IMR-90 (cell line): ENCODE data around the gene CACNA1F. TPM values are rescaled to one million over a fixed set of nuclear protein-coding genes. Genes with fewer than 3 reads are reported as not detected.
A peak's percentile ranks its signal among the peaks of the same experiment; 100 is the strongest.

ENCODE experiments used
- ATAC-seq: fragments of 200-7000 bp; cut with Tn5 transposase; 2 replicates; pipeline ENCODE4 v1.9.1; 2020; ENCODE audit warnings: low read depth, mild to moderate bottlenecking, moderate library complexity
- BruUV-seq: library from RNA; stranded (reverse); fragments of 400-500 nt; replicated peaks from 2 replicates; lab custom pipeline; 2021; lab: Mats Ljungman, UMichigan
- CTCF ChIA-PET: fragments of 300-600 bp; formaldehyde crosslinking; extraction: SDS; loops from one replicate; lab custom pipeline; 2021; ENCODE audit warnings: antibody characterized with exemption; lab: Yijun Ruan, JAX
- POLR2A ChIA-PET: fragments of 300-600 bp; sonication (Branson Sonifier 250); formaldehyde crosslinking; loops from one replicate; lab custom pipeline; 2022; ENCODE audit warnings: antibody characterized with exemption; ENCODE audit not compliant: unreplicated experiment; lab: Charles Lee
- DNase-seq: peaks from one replicate; pipeline ENCODE4 v3.0.0; 2013
- H2AFZ ChIP-seq: replicated peaks from 2 replicates; pipeline ENCODE3; 2013; ENCODE audit warnings: low read length, mild to moderate bottlenecking; ENCODE audit not compliant: poor library complexity
- H2AK5ac ChIP-seq: 2 replicates; pipeline ENCODE4 v1.6.1; 2013; ENCODE audit warnings: low read depth, low read length, inconsistent platforms
- H2AK9ac ChIP-seq: replicated peaks from 2 replicates; pipeline ENCODE3; 2013; ENCODE audit warnings: mild to moderate bottlenecking, low read depth, low read length, moderate library complexity; ENCODE audit not compliant: poor library complexity
- H2BK120ac ChIP-seq: 2 replicates; pipeline ENCODE4 v1.6.1; 2013; ENCODE audit warnings: low read depth, low read length, inconsistent platforms
- H2BK15ac ChIP-seq: 3 replicates; pipeline ENCODE4 v1.6.1; 2013; ENCODE audit warnings: low read depth, low read length, inconsistent platforms
- H2BK20ac ChIP-seq: 2 replicates; pipeline ENCODE4 v1.6.1; 2013; ENCODE audit warnings: low read depth, mild to moderate bottlenecking, inconsistent platforms, low read length, moderate library complexity
- H2BK5ac ChIP-seq: 2 replicates; pipeline ENCODE4 v1.6.1; 2013; ENCODE audit warnings: mild to moderate bottlenecking, low read depth, low read length, inconsistent platforms; ENCODE audit not compliant: poor library complexity, severe bottlenecking
- H3K14ac ChIP-seq: replicated peaks from 2 replicates; pipeline ENCODE4 v1.6.1; 2013; ENCODE audit warnings: low read depth, low read length, inconsistent platforms
- H3K18ac ChIP-seq: 2 replicates; pipeline ENCODE4 v1.6.1; 2013; ENCODE audit warnings: low read depth, low read length, control low read depth
- H3K23ac ChIP-seq: 2 replicates; pipeline ENCODE4 v1.6.1; 2013; ENCODE audit warnings: low read depth, low read length, inconsistent platforms
- H3K27ac ChIP-seq: 2 replicates; pipeline ENCODE4 v1.5.1; 2013; ENCODE audit warnings: mild to moderate bottlenecking, control low read depth, low read length; ENCODE audit not compliant: insufficient read depth
- H3K27me3 ChIP-seq: 2 replicates; pipeline ENCODE4 v1.6.1; 2013; ENCODE audit warnings: low read length; ENCODE audit not compliant: control insufficient read depth, insufficient read depth
- H3K36me3 ChIP-seq: 2 replicates; pipeline ENCODE4 v1.6.1; 2013; ENCODE audit warnings: low read length, mixed read lengths; ENCODE audit not compliant: control insufficient read depth, insufficient read depth
- H3K4ac ChIP-seq: 2 replicates; pipeline ENCODE4 v1.6.1; 2013; ENCODE audit warnings: low read depth, low read length, inconsistent platforms
- H3K4me1 ChIP-seq: 2 replicates; pipeline ENCODE4 v1.6.1; 2013; ENCODE audit warnings: low read length, mixed read lengths; ENCODE audit not compliant: control insufficient read depth, insufficient read depth
- H3K4me2 ChIP-seq: 2 replicates; pipeline ENCODE4 v1.6.1; 2013; ENCODE audit warnings: low read depth, mild to moderate bottlenecking, control low read depth, low read length, moderate library complexity
- H3K4me3 ChIP-seq: 2 replicates; pipeline ENCODE4 v1.5.1; 2013; ENCODE audit warnings: low read depth, mild to moderate bottlenecking, control low read depth, low read length, moderate library complexity; ENCODE audit not compliant: insufficient read depth
- H3K56ac ChIP-seq: 2 replicates; pipeline ENCODE4 v1.6.1; 2013; ENCODE audit warnings: low read length, inconsistent platforms; ENCODE audit not compliant: insufficient read depth; ENCODE audit errors: extremely low read depth
- H3K79me1 ChIP-seq, 2 experiments: 2 replicates each; pipeline ENCODE4 v1.6.1; 2013; ENCODE audit warnings: low read length in 2 of 2, inconsistent platforms in 1 of 2, low read depth in 1 of 2
- H3K9ac ChIP-seq: 2 replicates; pipeline ENCODE4 v1.6.1; 2013; ENCODE audit warnings: low read depth, low read length, control low read depth
- H3K9me1 ChIP-seq: 2 replicates; pipeline ENCODE4 v1.6.1; 2013; ENCODE audit warnings: low read length, inconsistent platforms; ENCODE audit not compliant: insufficient read depth
- H3K9me3 ChIP-seq: 2 replicates; pipeline ENCODE4 v1.6.1; 2013; ENCODE audit warnings: low read length; ENCODE audit not compliant: control insufficient read depth, insufficient read depth
- H4K20me1 ChIP-seq: 2 replicates; pipeline ENCODE4 v1.6.1; 2013; ENCODE audit warnings: low read length, inconsistent platforms; ENCODE audit not compliant: insufficient read depth
- H4K5ac ChIP-seq: 2 replicates; pipeline ENCODE4 v1.6.1; 2013; ENCODE audit warnings: mild to moderate bottlenecking, low read depth, low read length, control low read depth
- H4K8ac ChIP-seq, 2 experiments: 2 replicates each; pipeline ENCODE4 v1.6.1; 2013; ENCODE audit warnings: low read depth in 2 of 2, low read length in 2 of 2, control low read depth in 1 of 2, inconsistent platforms in 1 of 2
- H4K91ac ChIP-seq: 2 replicates; pipeline ENCODE4 v1.6.1; 2013; ENCODE audit warnings: low read depth, low read length, inconsistent platforms; ENCODE audit not compliant: insufficient read depth
- BHLHE40 ChIP-seq: fragments of 150-350 bp; IDR thresholded peaks from 2 replicates; pipeline ENCODE4 v1.6.1; 2016; ENCODE audit warnings: mild to moderate bottlenecking, low read depth, low read length
- CHD1 ChIP-seq: IDR thresholded peaks from 2 replicates; pipeline ENCODE4 v1.6.1; 2012; ENCODE audit warnings: low read depth, low read length, improper control_type of control experiment
- MXI1 ChIP-seq: IDR thresholded peaks from 2 replicates; pipeline ENCODE4 v1.6.1; 2012; ENCODE audit warnings: low read depth, mild to moderate bottlenecking, low read length, moderate library complexity, borderline replicate concordance
- NFE2L2 ChIP-seq: fragments of 150-350 bp; IDR thresholded peaks from 2 replicates; pipeline ENCODE4 v1.6.1; 2016; ENCODE audit warnings: low read depth, mild to moderate bottlenecking, low read length
- POLR2A ChIP-seq: IDR thresholded peaks from 2 replicates; pipeline ENCODE4 v1.6.1; 2012; ENCODE audit warnings: mild to moderate bottlenecking, low read depth, low read length
- RFX5 ChIP-seq: IDR thresholded peaks from 2 replicates; pipeline ENCODE4 v1.8.0; 2012; ENCODE audit warnings: low read depth, mild to moderate bottlenecking, low read length, moderate library complexity
- WGBS, 2 experiments: methylation state at CpG; one replicate each; pipeline versions ENCODE4 v1.1.5 to v1.1.7; 2013; ENCODE audit warnings: missing lambda C conversion rate in 2 of 2; ENCODE audit not compliant: insufficient read length in 1 of 2; ENCODE audit errors: extremely low coverage in 2 of 2; 5-methylcytosine and 5-hydroxymethylcytosine counted together
- dilution Hi-C: fragments of 300-500 bp; cut with HindIII; formaldehyde crosslinking; loops from one replicate; pipeline ENCODE4 v1.14.3; 2018; ENCODE audit warnings: low sequenced_read_pairs; ENCODE audit not compliant: unreplicated experiment
- in situ Hi-C: fragments of 300-500 bp; cut with MboI; formaldehyde crosslinking; loops from 3 replicates; pipeline ENCODE4 v1.14.3; 2019; ENCODE audit warnings: low sequenced_read_pairs, inconsistent platforms, mixed read lengths
- intact Hi-C: fragments of 100-400 bp; cut with micrococcal nuclease; formaldehyde crosslinking; loops from 2 replicates; pipeline ENCODE4 v1.10.0; 2022
- polyA plus RNA-seq, 3 experiments: library from polyadenylated mRNA; depleted of rRNA; stranded (reverse); fragments of >200 nt; gene quantifications; 2 replicates each; pipeline ENCODE4 v1.2.3, GENCODE V29; 2012; ENCODE audit warnings: low replicate concordance in 1 of 3
- total RNA-seq: library from RNA; depleted of rRNA; stranded (reverse); fragments of >200 nt; gene quantifications from 2 replicates; pipeline ENCODE4 v1.2.3, GENCODE V29; 2012
- TF ChIP-seq, protein P1 (sequence below): fragments of 150-350 bp; IDR thresholded peaks from 2 replicates; pipeline ENCODE4 v1.6.1; 2016; ENCODE audit warnings: low read depth, mild to moderate bottlenecking, low read length, moderate library complexity, borderline replicate concordance

Gene CACNA1F
- total and polyA plus RNA-seq, 2 of the 4 experiments (the other 2 are of a cell fraction): not detected

DNA sequence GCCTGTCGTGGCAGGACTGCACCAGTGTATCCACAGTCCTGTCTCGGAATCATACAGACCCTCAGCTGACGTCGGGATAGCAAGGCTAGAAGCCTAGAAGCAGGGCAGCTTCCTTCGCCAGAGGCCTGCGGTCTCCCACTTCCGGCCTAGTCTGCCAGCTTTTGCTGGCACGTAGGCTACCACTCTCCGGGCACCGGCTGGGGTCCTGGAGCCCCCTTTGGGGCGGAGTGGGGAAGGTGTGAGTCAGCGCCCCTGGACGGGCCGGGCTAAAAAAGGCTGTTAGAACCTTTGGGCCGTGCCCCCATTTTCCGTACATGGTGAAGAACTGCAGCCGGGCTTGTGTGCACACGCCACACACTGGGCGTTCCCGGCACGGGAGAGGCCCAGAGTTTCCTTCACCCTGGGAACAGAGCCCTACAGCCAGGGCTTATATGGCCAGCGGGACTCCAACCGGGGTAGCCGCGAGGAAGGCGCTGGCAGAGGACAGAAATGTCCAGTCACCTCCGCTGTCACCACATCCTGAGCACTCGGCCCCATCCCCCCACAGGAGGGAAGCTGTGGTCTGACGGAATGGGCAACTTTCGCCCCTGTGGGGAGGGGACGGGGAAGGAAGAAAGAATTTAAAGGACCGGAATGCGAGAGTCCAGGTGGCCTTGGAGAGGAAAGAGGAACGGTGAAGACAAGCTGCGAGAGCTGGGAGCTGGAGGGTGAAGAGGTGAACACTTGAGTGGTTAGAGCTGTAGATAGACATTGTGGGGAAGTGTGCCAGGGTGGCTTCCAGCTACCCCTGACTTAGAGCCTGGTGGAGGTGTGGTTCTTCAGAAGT, 66.0 kb downstream of the CACNA1F start:
- H3K9ac ChIP-seq: peak overlapping the region; percentile 69
- H3K4me3 ChIP-seq: peak overlapping the region; percentile 39
- H2BK5ac ChIP-seq: peak overlapping the region; percentile 93
- peak overlapping the region; percentile 56 for H2BK20ac ChIP-seq
- ChIA-PET POLR2A (interaction anchor here (1.1 to 1.4 kb wide), 2 partner anchors 11 to 24 kb away, joined by 3 read pairs; no protein-coding TSS in a partner anchor), CTCF (interaction anchor here (0.6 to 1.3 kb wide), 2 partner anchors 11 to 208 kb away, joined by 3 read pairs; no protein-coding TSS in a partner anchor)
- peak overlapping the region; percentile 80 to 95 for H4K8ac ChIP-seq
- no peaks in the 10 kb centered on the region; the same call in 1 of the 2 replicates for H3K9me3 ChIP-seq
- TF ChIP-seq POLR2A (peak; percentile 40), BHLHE40 (peak; percentile 60; the same call in 1 of the 2 replicates), MXI1 (no peak), CHD1 (no peak), RFX5 (no peak), NFE2L2 (peak; percentile 27; the same call in 1 of the 2 replicates)
- TF ChIP-seq, protein P1, sequence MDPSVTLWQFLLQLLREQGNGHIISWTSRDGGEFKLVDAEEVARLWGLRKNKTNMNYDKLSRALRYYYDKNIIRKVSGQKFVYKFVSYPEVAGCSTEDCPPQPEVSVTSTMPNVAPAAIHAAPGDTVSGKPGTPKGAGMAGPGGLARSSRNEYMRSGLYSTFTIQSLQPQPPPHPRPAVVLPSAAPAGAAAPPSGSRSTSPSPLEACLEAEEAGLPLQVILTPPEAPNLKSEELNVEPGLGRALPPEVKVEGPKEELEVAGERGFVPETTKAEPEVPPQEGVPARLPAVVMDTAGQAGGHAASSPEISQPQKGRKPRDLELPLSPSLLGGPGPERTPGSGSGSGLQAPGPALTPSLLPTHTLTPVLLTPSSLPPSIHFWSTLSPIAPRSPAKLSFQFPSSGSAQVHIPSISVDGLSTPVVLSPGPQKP: no peak
- peak overlapping the region; percentile 92 for H2AFZ ChIP-seq
- H3K36me3 ChIP-seq: no peaks in the 10 kb centered on the region
- ATAC-seq (peak; percentile 50), DNase-seq (peak; percentile 73)
- H3K4ac ChIP-seq: peak overlapping the region; percentile 98
- in situ Hi-C loops (no loop called here), intact Hi-C loops (loop anchor here (10.0 kb wide), 1 partner anchor 92 kb away; the partner anchor contains the start of genes PRAF2 and WDR45), dilution Hi-C loops (no loop called here)
- H2BK15ac ChIP-seq: peak overlapping the region; percentile 93; the same call in 2 of the 3 replicates
- no peaks in the 10 kb centered on the region; the same call in 1 of the 2 replicates for H4K20me1 ChIP-seq
- H3K79me1 ChIP-seq: peaks cover 3% of the 10 kb centered on the region in 2 experiments; a peak in 3 of 4 replicates
- peak overlapping the region; percentile 91 for H2BK120ac ChIP-seq
- 58% methylated on average over 19 of the region's 35 CpGs; no CpG with 5 or more reads in 1 of the 2 experiments for WGBS, 2 experiments
- no TSS peak for BruUV-seq
- H3K27ac ChIP-seq: peak overlapping the region; percentile 91
- no peaks in the 10 kb centered on the region for H3K27me3 ChIP-seq
- peak overlapping the region; percentile 87 for H3K18ac ChIP-seq
- peak overlapping the region; percentile 80 for H3K4me2 ChIP-seq
- H3K4me1 ChIP-seq: peaks cover 9% of the 10 kb centered on the region
- H3K56ac ChIP-seq: peak overlapping the region; percentile 83; the same call in 1 of the 2 replicates
- H3K9me1 ChIP-seq: no peaks in the 10 kb centered on the region
- H4K91ac ChIP-seq: peak overlapping the region; percentile 98
- peak overlapping the region; percentile 93 for H2AK9ac ChIP-seq
- H4K5ac ChIP-seq: peak overlapping the region; percentile 86
- H3K14ac ChIP-seq: peak overlapping the region; percentile 96
- H2AK5ac ChIP-seq: peak overlapping the region; percentile 91
- peak overlapping the region; percentile 99 for H3K23ac ChIP-seq
